SU-DHL-6 (cell line): ENCODE data around the gene CFAP20DC.

Source experiments
- EZH2phosphoT487 ChIP-seq: fragments of 200-600 bp; sonication (generic), shearing (Covaris generic); conservative IDR thresholded peaks from 2 replicates; pipeline ENCODE4 v1.6.1; 2018; ENCODE audit warnings: mild to moderate bottlenecking, antibody characterized with exemption, low read length, moderate library complexity, mixed read lengths
- TF ChIP-seq, protein P1 (sequence below): fragments of 200-600 bp; sonication (generic); IDR thresholded peaks from one replicate; pipeline ENCODE4 v1.5.1; 2017; ENCODE audit warnings: antibody characterized with exemption, mild to moderate bottlenecking, low read length, moderate library complexity; ENCODE audit not compliant: insufficient read depth, poor library complexity, severe bottlenecking

DNA sequence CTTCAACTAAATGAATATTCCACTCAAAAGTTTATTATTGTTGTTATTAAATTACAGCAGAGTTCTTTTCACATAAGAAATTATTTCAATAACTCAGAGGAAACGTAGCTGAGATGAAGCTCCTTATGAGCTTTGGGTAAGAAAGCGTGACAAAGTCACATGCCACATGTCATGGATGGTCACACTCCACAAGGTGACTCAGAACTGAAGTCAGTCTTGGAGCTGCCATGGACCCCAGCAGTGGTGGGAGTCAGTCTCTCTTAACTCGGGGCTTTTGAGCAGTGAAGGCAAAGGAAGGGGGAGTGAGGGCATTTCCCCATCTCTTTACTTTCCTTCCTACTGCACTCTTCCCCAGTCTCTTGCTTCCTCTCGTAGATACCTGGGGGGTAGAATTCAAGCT, 295.8 kb downstream of the CFAP20DC start:
- TF ChIP-seq, protein P1, sequence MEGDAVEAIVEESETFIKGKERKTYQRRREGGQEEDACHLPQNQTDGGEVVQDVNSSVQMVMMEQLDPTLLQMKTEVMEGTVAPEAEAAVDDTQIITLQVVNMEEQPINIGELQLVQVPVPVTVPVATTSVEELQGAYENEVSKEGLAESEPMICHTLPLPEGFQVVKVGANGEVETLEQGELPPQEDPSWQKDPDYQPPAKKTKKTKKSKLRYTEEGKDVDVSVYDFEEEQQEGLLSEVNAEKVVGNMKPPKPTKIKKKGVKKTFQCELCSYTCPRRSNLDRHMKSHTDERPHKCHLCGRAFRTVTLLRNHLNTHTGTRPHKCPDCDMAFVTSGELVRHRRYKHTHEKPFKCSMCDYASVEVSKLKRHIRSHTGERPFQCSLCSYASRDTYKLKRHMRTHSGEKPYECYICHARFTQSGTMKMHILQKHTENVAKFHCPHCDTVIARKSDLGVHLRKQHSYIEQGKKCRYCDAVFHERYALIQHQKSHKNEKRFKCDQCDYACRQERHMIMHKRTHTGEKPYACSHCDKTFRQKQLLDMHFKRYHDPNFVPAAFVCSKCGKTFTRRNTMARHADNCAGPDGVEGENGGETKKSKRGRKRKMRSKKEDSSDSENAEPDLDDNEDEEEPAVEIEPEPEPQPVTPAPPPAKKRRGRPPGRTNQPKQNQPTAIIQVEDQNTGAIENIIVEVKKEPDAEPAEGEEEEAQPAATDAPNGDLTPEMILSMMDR = no peak
- TF ChIP-seq EZH2phosphoT487 = no peak
